Mammary epithelial cell (primary cell): Measurements from ENCODE around the gene GFRA4.

Experiments
- CTCF ChIP-seq, 2 donors: IDR thresholded peaks in 1 of 2; conservative IDR thresholded peaks in 1 of 2; 2 replicates each; pipeline ENCODE4 v1.5.1; 2011 to 2012; ENCODE audit warnings: inconsistent platforms in 2 of 2, low read length in 2 of 2, mild to moderate bottlenecking in 2 of 2, control low read depth in 1 of 2, low read depth in 1 of 2; ENCODE audit not compliant: insufficient read depth in 1 of 2; ENCODE audit errors: extremely low read depth in 1 of 2
- EZH2 ChIP-seq: IDR thresholded peaks from 2 replicates; pipeline ENCODE4 v1.6.1; 2012; ENCODE audit warnings: low read length, inconsistent platforms, borderline replicate concordance

DNA sequence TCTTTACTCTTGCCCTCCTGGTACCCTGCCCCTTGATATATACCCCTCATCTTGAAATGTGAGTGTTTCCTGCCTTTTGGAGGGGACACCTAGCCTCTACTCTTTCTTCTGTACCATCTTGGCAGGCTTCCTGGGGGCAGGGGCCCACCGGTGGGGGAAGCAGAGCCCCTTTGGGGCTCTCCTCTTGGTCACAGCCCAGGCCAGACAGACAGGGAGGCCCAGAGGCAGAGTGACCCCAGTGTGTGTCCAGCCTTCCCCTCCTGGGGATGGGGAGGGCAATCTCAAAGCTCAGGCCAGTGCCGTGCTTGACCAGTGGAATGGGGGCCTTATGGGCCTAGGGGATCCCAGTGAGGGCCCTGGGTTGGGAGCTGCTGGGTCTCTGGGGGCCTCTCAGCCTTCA is 15.0 kb upstream of the GFRA4 start:
- no peak for TF ChIP-seq CTCF (conservative IDR thresholded peaks at IDR 0.05 in 1 of 2, IDR thresholded peaks at IDR 0.05 in 1 of 2; ENCODE audit: extremely low read depth in 1 of 2, insufficient read depth in 1 of 2, low read depth in 1 of 2, low read length in 2 of 2)
- TF ChIP-seq EZH2: no peak
